Esophagus muscularis mucosa (tissue), 4 donors: Measurements from ENCODE around the gene CCL20.

ENCODE experiments used
- EP300 ChIP-seq: sonication (generic); formaldehyde crosslinking; IDR thresholded peaks from one replicate; pipeline ENCODE4 v1.6.1; 2017; ENCODE audit warnings: antibody characterized with exemption
- POLR2AphosphoS5 ChIP-seq, 2 donors: sonication (generic); formaldehyde crosslinking; IDR thresholded peaks; one replicate each; pipeline ENCODE4 v1.6.1; 2017; ENCODE audit warnings: antibody characterized with exemption in 2 of 2
- TF ChIP-seq, protein P1 (sequence below), 3 experiments: fragments of 200-600 bp in 2 of 3; fragments of 450-650 bp in 1 of 3; sonication (generic) in 2 of 3; IDR thresholded peaks; one replicate each; pipeline ENCODE4 v1.5.1; 2017 to 2019; ENCODE audit warnings: antibody characterized with exemption in 3 of 3, mild to moderate bottlenecking in 2 of 3, moderate library complexity in 1 of 3

GRCh38 chr2:227780981-227781615, 32.5 kb upstream of the CCL20 start:
- TF ChIP-seq EP300 (no peak), POLR2AphosphoS5 (IDR thresholded peaks at IDR 0.05) (no peak)
- TF ChIP-seq, protein P1, sequence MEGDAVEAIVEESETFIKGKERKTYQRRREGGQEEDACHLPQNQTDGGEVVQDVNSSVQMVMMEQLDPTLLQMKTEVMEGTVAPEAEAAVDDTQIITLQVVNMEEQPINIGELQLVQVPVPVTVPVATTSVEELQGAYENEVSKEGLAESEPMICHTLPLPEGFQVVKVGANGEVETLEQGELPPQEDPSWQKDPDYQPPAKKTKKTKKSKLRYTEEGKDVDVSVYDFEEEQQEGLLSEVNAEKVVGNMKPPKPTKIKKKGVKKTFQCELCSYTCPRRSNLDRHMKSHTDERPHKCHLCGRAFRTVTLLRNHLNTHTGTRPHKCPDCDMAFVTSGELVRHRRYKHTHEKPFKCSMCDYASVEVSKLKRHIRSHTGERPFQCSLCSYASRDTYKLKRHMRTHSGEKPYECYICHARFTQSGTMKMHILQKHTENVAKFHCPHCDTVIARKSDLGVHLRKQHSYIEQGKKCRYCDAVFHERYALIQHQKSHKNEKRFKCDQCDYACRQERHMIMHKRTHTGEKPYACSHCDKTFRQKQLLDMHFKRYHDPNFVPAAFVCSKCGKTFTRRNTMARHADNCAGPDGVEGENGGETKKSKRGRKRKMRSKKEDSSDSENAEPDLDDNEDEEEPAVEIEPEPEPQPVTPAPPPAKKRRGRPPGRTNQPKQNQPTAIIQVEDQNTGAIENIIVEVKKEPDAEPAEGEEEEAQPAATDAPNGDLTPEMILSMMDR (IDR thresholded peaks at IDR 0.05), result no peak
